Measurements from ENCODE around the gene PLXNA3. TPM values are rescaled to one million over a fixed set of nuclear protein-coding genes. Genes with fewer than 3 reads are reported as not detected.
"Not testable (repeated sequence)": the region's sequence is repeated elsewhere in the genome, so short reads cannot be mapped to it uniquely, and the experiment has no call there.

The PLXNA3 gene
- total RNA-seq, 2 experiments from 2014 or later = 23.2 to 25.3 TPM

GRCh38 chrX:154490414-154491083, 32.5 kb downstream of the PLXNA3 start, which contains the start of gene SLC10A3:
SLC10A3 (minus strand) TSS chrX:154490629; CDS start chrX:154488940, 1,689 bp downstream.
- ChIA-PET CTCF (interaction anchor here (0.9 to 1.1 kb wide), 2 partner anchors 10 to 37 kb away, joined by 3 to 8 read pairs; no protein-coding TSS in a partner anchor), POLR2A (interaction anchor here (0.5 to 1.4 kb wide), 3 partner anchors 11 to 764 kb away, joined by 3 to 4 read pairs (median 3); no protein-coding TSS in a partner anchor)
- peak within 1 kb of the TSS; percentile 89 for H3K27ac Mint-ChIP-seq
- peak; percentile 91 for ATAC-seq
- DNase-seq = peak; percentile 94
- peaks cover 17% of the 10 kb centered on the region for H3K4me1 Mint-ChIP-seq
- intact Hi-C loops (cut with DNase I, micrococcal nuclease) = loop anchor here in 1 of 2 experiments (1.0 to 2.0 kb wide), 10 partner anchors 11 to 518 kb away; partner anchors contain the start of genes ATP6AP1, FAM3A, GDI1 and IKBKG
- no peaks in the 10 kb centered on the region for H3K9me3 Mint-ChIP-seq (ENCODE audit: low read depth)
- peak within 1 kb of the TSS; percentile 85 for H3K4me3 Mint-ChIP-seq
- H3K27me3 Mint-ChIP-seq = no peaks in the 10 kb centered on the region
- H3K36me3 Mint-ChIP-seq (ENCODE audit: low read depth) = peaks cover 5% of the 10 kb centered on the region

GRCh38 chrX:154494715-154495114, 36.6 kb downstream of the PLXNA3 start:
- no peak overlapping the region for H3K4me3 Mint-ChIP-seq
- H3K4me1 Mint-ChIP-seq = peaks cover 3% of the 10 kb centered on the region
- ChIA-PET CTCF (no interaction called here), POLR2A (no interaction called here)
- DNase-seq = no peak
- H3K27ac Mint-ChIP-seq = no peak overlapping the region
- intact Hi-C loops (cut with DNase I, micrococcal nuclease) = no loop called here
- ATAC-seq = no peak
- no peaks in the 10 kb centered on the region for H3K36me3 Mint-ChIP-seq (ENCODE audit: low read depth)
- no peaks in the 10 kb centered on the region for H3K9me3 Mint-ChIP-seq (ENCODE audit: low read depth)
- H3K27me3 Mint-ChIP-seq = no peaks in the 10 kb centered on the region

- H3K27ac Mint-ChIP-seq = no peak overlapping the region
- DNase-seq = no peak
- no peaks in the 10 kb centered on the region for H3K9me3 Mint-ChIP-seq (ENCODE audit: low read depth)
- H3K36me3 Mint-ChIP-seq (ENCODE audit: low read depth) = no peaks in the 10 kb centered on the region
- ChIA-PET POLR2A (no interaction called here), CTCF (interaction anchor here (0.9 kb wide), 1 partner anchor 50 kb away, joined by 3 read pairs; no protein-coding TSS in a partner anchor)
- no peak overlapping the region for H3K4me3 Mint-ChIP-seq
- no peak for ATAC-seq
- intact Hi-C loops (cut with DNase I, micrococcal nuclease) = no loop called here
- peaks cover 3% of the 10 kb centered on the region for H3K4me1 Mint-ChIP-seq
- H3K27me3 Mint-ChIP-seq = no peaks in the 10 kb centered on the region
Observed at GRCh38 chrX:154495472-154495922, 37.4 kb downstream of the PLXNA3 start.

- ATAC-seq; DNase-seq; intact Hi-C loops (cut with DNase I, micrococcal nuclease); H3K27me3 Mint-ChIP-seq; H3K36me3 Mint-ChIP-seq (ENCODE audit: low read depth); H3K4me1 Mint-ChIP-seq; H3K9me3 Mint-ChIP-seq (ENCODE audit: low read depth); H3K4me3 Mint-ChIP-seq; POLR2A ChIA-PET; H3K27ac Mint-ChIP-seq: not testable (repeated sequence)
- CTCF ChIA-PET = interaction anchor here (0.7 kb wide), 2 partner anchors 9 to 49 kb away, joined by 3 read pairs; no protein-coding TSS in a partner anchor
Observed at GRCh38 chrX:154496591-154497137, 38.6 kb downstream of the PLXNA3 start.

GRCh38 chrX:154501423-154501822, 43.3 kb downstream of the PLXNA3 start:
- POLR2A ChIA-PET; H3K36me3 Mint-ChIP-seq (ENCODE audit: low read depth); H3K4me3 Mint-ChIP-seq; H3K4me1 Mint-ChIP-seq; H3K9me3 Mint-ChIP-seq (ENCODE audit: low read depth); H3K27ac Mint-ChIP-seq; DNase-seq; ATAC-seq; H3K27me3 Mint-ChIP-seq; intact Hi-C loops (cut with DNase I, micrococcal nuclease): not testable (repeated sequence)
- CTCF ChIA-PET = interaction anchor here (0.7 kb wide), 1 partner anchor 472 kb away, joined by 8 read pairs; no protein-coding TSS in a partner anchor

GRCh38 chrX:154502098-154502497, 44.0 kb downstream of the PLXNA3 start:
- intact Hi-C loops (cut with DNase I, micrococcal nuclease) = no loop called here
- POLR2A ChIA-PET = interaction anchor here (0.6 kb wide), 1 partner anchor 12 kb away, joined by 3 read pairs; the partner anchor contains the start of gene SLC10A3
- Mint-ChIP-seq H3K36me3 (ENCODE audit: low read depth) (peaks cover 4% of the 10 kb centered on the region), H3K4me3 (no peak overlapping the region), H3K4me1 (no peaks in the 10 kb centered on the region), H3K27me3 (no peaks in the 10 kb centered on the region), H3K9me3 (ENCODE audit: low read depth) (no peaks in the 10 kb centered on the region), H3K27ac (no peak overlapping the region)
- CTCF ChIA-PET = interaction anchor here (0.6 kb wide), 1 partner anchor 305 kb away, joined by 3 read pairs; no protein-coding TSS in a partner anchor
- ATAC-seq (no peak), DNase-seq (no peak)

- CTCF ChIA-PET = no interaction called here
- no peaks in the 10 kb centered on the region for H3K9me3 Mint-ChIP-seq (ENCODE audit: low read depth)
Observed at GRCh38 chrX:154502989-154503388, 44.9 kb downstream of the PLXNA3 start.

GRCh38 chrX:154505734-154506133, 47.7 kb downstream of the PLXNA3 start:
- Mint-ChIP-seq H3K36me3 (ENCODE audit: low read depth) (peaks cover 23% of the 10 kb centered on the region), H3K4me1 (no peaks in the 10 kb centered on the region), H3K9me3 (ENCODE audit: low read depth) (no peaks in the 10 kb centered on the region), H3K27ac (no peak overlapping the region), H3K27me3 (no peaks in the 10 kb centered on the region), H3K4me3 (no peak overlapping the region)
- CTCF ChIA-PET = no interaction called here
- ATAC-seq (no peak), DNase-seq (no peak)
- intact Hi-C loops (cut with DNase I, micrococcal nuclease) = no loop called here
- POLR2A ChIA-PET = no interaction called here

More at GRCh38 chrX:154502989-154503388, 44.9 kb downstream of the PLXNA3 start:
- POLR2A ChIA-PET = no interaction called here
- H3K36me3 Mint-ChIP-seq (ENCODE audit: low read depth) = peaks cover 4% of the 10 kb centered on the region
- no peak for ATAC-seq
- intact Hi-C loops (cut with DNase I, micrococcal nuclease) = no loop called here
- H3K4me1 Mint-ChIP-seq = no peaks in the 10 kb centered on the region
- no peak for DNase-seq
- no peak overlapping the region for H3K4me3 Mint-ChIP-seq
- no peak overlapping the region for H3K27ac Mint-ChIP-seq
- no peaks in the 10 kb centered on the region for H3K27me3 Mint-ChIP-seq

GRCh38 chrX:154506483-154507332, 48.6 kb downstream of the PLXNA3 start:
- intact Hi-C loops (cut with DNase I, micrococcal nuclease) = no loop called here
- POLR2A ChIA-PET = no interaction called here
- no peak for ATAC-seq

GRCh38 chrX:154507673-154508383, 49.7 kb downstream of the PLXNA3 start:
- ChIA-PET POLR2A (no interaction called here), CTCF (interaction anchor here (0.6 kb wide), 1 partner anchor 10 kb away, joined by 3 read pairs; no protein-coding TSS in a partner anchor)
- Mint-ChIP-seq H3K36me3 (ENCODE audit: low read depth) (peaks cover 27% of the 10 kb centered on the region), H3K27ac (no peak overlapping the region), H3K27me3 (no peaks in the 10 kb centered on the region), H3K9me3 (ENCODE audit: low read depth) (no peaks in the 10 kb centered on the region), H3K4me1 (peaks cover 15% of the 10 kb centered on the region), H3K4me3 (no peak overlapping the region)
- ATAC-seq (no peak), DNase-seq (no peak)
- intact Hi-C loops (cut with DNase I, micrococcal nuclease) = no loop called here

More at GRCh38 chrX:154506483-154507332, 48.6 kb downstream of the PLXNA3 start:
- CTCF ChIA-PET = no interaction called here
- no peaks in the 10 kb centered on the region for H3K27me3 Mint-ChIP-seq
- peaks cover 8% of the 10 kb centered on the region for H3K4me1 Mint-ChIP-seq
- H3K27ac Mint-ChIP-seq = no peak overlapping the region
- no peak for DNase-seq
- H3K9me3 Mint-ChIP-seq (ENCODE audit: low read depth) = no peaks in the 10 kb centered on the region
- peaks cover 27% of the 10 kb centered on the region for H3K36me3 Mint-ChIP-seq (ENCODE audit: low read depth)
- H3K4me3 Mint-ChIP-seq = no peak overlapping the region

GRCh38 chrX:154508384-154508745, 50.3 kb downstream of the PLXNA3 start:
- peaks cover 27% of the 10 kb centered on the region for H3K36me3 Mint-ChIP-seq (ENCODE audit: low read depth)
- no peak for ATAC-seq
- no peak for DNase-seq
- POLR2A ChIA-PET = no interaction called here
- CTCF ChIA-PET = interaction anchor here (0.6 kb wide), 1 partner anchor 9 kb away, joined by 3 read pairs; no protein-coding TSS in a partner anchor
- no peak overlapping the region for H3K27ac Mint-ChIP-seq
- H3K4me3 Mint-ChIP-seq = no peak overlapping the region
- H3K4me1 Mint-ChIP-seq = peaks cover 16% of the 10 kb centered on the region
- H3K9me3 Mint-ChIP-seq (ENCODE audit: low read depth) = no peaks in the 10 kb centered on the region
- no peaks in the 10 kb centered on the region for H3K27me3 Mint-ChIP-seq
- intact Hi-C loops (cut with DNase I, micrococcal nuclease) = no loop called here
